ENCODE measurements around the gene SRRM4.

GRCh38 chr12:119168721-119169120, 187.4 kb downstream of the SRRM4 start:
- TF ChIP-seq POLR2AphosphoS5 (IDR thresholded peaks at IDR 0.05), result no peak
- TF ChIP-seq CTCF (IDR thresholded peaks at IDR 0.05; ENCODE audit: poor library complexity, severe bottlenecking), result no peak
- TF ChIP-seq TAF1 (IDR thresholded peaks at IDR 0.05; ENCODE audit: low read depth), result no peak
- no peak for TF ChIP-seq EZH2 (IDR thresholded peaks at IDR 0.05; ENCODE audit: borderline replicate concordance, insufficient read depth, low read length, poor library complexity, severe bottlenecking)
